SK-N-SH (cell line): Measurements from ENCODE around the gene POGZ.

Source experiments
- CHD2 ChIP-seq: fragments of 150-350 bp; IDR thresholded peaks from 2 replicates; pipeline ENCODE4 v1.6.1; 2018; ENCODE audit warnings: low read length; ENCODE audit not compliant: partially characterized antibody
- EP300 ChIP-seq, 2 experiments: IDR thresholded peaks; 2 replicates each; pipeline versions ENCODE4 v1.4.0 to v1.6.1; 2012; ENCODE audit warnings: borderline replicate concordance in 1 of 2, low read depth in 1 of 2, low read length in 1 of 2
- FOXJ3 ChIP-seq: sonication (generic); formaldehyde crosslinking; IDR thresholded peaks from 2 replicates; pipeline ENCODE4 v1.5.1; 2020; ENCODE audit warnings: mild to moderate bottlenecking, missing genetic modification reagents
- FOXM1 ChIP-seq: IDR thresholded peaks from 2 replicates; pipeline ENCODE4 v1.4.0; 2012; ENCODE audit warnings: low read depth, mild to moderate bottlenecking
- MAX ChIP-seq: IDR thresholded peaks from 2 replicates; pipeline ENCODE4 v1.4.0; 2012; ENCODE audit warnings: low read depth
- RAD21 ChIP-seq: IDR thresholded peaks from 2 replicates; pipeline ENCODE4 v1.6.1; 2012; ENCODE audit warnings: mild to moderate bottlenecking, low read length
- REST ChIP-seq: IDR thresholded peaks from 2 replicates; pipeline ENCODE4 v1.6.1; 2012; ENCODE audit warnings: mild to moderate bottlenecking, low read depth, low read length, moderate library complexity
- SMC3 ChIP-seq: IDR thresholded peaks from 2 replicates; pipeline ENCODE4 v1.6.1; 2012; ENCODE audit warnings: low read depth, low read length, improper control_type of control experiment
- TEAD4 ChIP-seq: IDR thresholded peaks from 2 replicates; pipeline ENCODE4 v1.4.0; 2012; ENCODE audit warnings: mild to moderate bottlenecking, borderline replicate concordance; ENCODE audit not compliant: insufficient read depth
- YY1 ChIP-seq: IDR thresholded peaks from 2 replicates; pipeline ENCODE4 v1.4.0; 2012; ENCODE audit warnings: low read depth, mild to moderate bottlenecking
- ZBTB33 ChIP-seq: IDR thresholded peaks from 2 replicates; pipeline ENCODE4 v1.4.0; 2012; ENCODE audit warnings: low read depth, borderline replicate concordance
- TF ChIP-seq, protein P1 (sequence below): fragments of 200-600 bp; sonication (generic); IDR thresholded peaks from 2 replicates; pipeline ENCODE4 v1.6.1; 2017; ENCODE audit warnings: antibody characterized with exemption, mild to moderate bottlenecking, moderate library complexity

GRCh38 chr1:151435174-151435573 lies 24.1 kb downstream of the POGZ start:
- TF ChIP-seq, protein P1, sequence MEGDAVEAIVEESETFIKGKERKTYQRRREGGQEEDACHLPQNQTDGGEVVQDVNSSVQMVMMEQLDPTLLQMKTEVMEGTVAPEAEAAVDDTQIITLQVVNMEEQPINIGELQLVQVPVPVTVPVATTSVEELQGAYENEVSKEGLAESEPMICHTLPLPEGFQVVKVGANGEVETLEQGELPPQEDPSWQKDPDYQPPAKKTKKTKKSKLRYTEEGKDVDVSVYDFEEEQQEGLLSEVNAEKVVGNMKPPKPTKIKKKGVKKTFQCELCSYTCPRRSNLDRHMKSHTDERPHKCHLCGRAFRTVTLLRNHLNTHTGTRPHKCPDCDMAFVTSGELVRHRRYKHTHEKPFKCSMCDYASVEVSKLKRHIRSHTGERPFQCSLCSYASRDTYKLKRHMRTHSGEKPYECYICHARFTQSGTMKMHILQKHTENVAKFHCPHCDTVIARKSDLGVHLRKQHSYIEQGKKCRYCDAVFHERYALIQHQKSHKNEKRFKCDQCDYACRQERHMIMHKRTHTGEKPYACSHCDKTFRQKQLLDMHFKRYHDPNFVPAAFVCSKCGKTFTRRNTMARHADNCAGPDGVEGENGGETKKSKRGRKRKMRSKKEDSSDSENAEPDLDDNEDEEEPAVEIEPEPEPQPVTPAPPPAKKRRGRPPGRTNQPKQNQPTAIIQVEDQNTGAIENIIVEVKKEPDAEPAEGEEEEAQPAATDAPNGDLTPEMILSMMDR: no peak
- TF ChIP-seq ZBTB33 (no peak), SMC3 (no peak), EP300 (IDR thresholded peaks at IDR 0.05; ENCODE audit: borderline replicate concordance in 1 of 2, low read depth in 1 of 2, low read length in 1 of 2) (no peak), TEAD4 (no peak), REST (no peak), FOXJ3 (no peak), FOXM1 (no peak), CHD2 (no peak), RAD21 (no peak), MAX (no peak), YY1 (no peak)
